GM21526 (cell line): ENCODE data around the gene NUDT1.
A peak's percentile ranks its signal among the peaks of the same experiment; 100 is the strongest.

Experiments used
- ATAC-seq: cut with Tn5 transposase; IDR thresholded peaks from one replicate; pipeline ENCODE4 v1.9.1; 2021; ENCODE audit warnings: moderate library complexity; ENCODE audit not compliant: unreplicated experiment, low FRiP score

The NUDT1 gene

GRCh38 chr7:2222516-2222915 is 19.5 kb upstream of the NUDT1 start:
- no peak for ATAC-seq

DNA sequence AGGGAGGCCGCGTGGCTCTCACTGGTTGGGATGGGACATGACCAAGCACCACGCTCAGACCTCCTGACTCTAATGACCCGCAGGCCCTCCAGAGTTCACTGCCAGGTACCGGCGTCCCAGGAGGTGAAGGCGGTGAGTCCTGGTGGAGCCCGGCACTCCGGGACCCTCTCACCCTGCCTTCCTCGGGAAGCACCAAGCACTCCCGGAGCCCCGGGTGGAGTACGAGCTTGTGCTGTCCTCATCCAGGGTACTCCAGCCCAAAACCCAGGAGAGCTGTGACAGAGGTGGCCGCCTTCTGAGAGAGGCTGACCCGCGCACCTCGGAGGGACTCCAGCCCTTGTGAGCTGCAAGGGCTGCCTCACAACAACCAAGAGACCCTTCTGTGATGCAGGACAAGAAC is 18.7 kb upstream of the NUDT1 start:
- no peak for ATAC-seq

- ATAC-seq, result no peak
Observed at GRCh38 chr7:2224491-2224928, 17.5 kb upstream of the NUDT1 start.

GRCh38 chr7:2224934-2225333 is 17.1 kb upstream of the NUDT1 start:
- no peak for ATAC-seq

DNA sequence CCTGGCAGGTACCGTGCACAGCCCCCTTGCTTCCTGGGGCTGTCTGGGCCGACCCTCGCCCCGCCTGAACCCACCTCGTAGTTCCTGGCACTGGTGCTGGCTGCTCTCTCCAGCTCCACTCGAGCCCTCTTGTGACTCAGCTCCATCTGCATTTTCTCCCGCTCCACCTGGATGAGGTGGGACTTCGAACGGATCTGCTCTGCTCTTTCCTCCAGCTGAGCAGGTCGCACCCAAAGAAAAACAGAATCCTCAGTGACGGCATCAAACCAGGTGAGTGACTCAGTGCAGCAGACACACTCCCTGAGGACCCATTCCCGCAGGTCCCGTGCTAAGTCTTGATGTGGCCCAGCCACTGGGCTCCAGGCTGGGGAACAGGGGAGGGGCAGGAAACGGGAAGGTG is 16.7 kb upstream of the NUDT1 start:
- ATAC-seq, result no peak

DNA sequence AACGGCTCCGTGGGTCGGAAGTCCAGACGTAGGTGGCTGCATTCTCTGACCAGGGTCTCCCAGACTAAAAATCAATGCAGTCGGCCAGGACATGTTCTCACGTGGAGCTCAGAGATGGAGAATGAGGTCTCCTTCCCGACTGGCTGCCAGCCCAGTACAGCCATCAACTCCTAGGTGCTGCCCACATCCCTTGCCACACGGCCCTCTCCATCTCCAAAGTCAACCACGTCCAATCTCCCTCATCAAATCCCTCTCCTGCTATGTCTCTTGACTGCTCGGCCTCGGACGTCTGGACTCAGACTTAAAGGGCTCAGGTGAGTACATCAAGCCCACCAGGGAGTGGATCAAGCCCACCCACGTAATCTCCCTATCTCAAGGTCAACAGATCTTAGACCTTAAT is 16.2 kb upstream of the NUDT1 start:
- ATAC-seq, result no peak

DNA sequence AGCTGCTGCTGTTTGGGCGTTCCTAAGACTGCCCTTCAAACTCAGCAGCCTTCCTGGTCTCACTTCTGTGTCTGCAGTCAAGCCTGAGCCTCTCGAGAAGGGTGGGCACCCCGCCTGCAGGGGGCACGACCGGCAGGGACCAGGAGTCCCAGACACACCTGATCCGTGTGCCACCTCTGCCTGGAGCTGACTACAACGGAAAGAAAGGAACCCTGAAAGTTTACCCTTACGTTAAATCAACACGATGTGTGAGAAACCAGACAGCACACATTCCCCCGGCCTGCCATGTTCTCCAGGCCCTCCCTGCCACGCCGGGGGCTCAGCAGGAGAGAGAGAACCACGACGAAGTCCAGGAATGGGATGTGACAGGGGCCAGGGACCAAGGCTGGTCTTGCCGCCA is 14.3 kb upstream of the NUDT1 start:
- no peak for ATAC-seq

- ATAC-seq, result no peak
Observed at GRCh38 chr7:2228921-2229320, 13.1 kb upstream of the NUDT1 start.

DNA sequence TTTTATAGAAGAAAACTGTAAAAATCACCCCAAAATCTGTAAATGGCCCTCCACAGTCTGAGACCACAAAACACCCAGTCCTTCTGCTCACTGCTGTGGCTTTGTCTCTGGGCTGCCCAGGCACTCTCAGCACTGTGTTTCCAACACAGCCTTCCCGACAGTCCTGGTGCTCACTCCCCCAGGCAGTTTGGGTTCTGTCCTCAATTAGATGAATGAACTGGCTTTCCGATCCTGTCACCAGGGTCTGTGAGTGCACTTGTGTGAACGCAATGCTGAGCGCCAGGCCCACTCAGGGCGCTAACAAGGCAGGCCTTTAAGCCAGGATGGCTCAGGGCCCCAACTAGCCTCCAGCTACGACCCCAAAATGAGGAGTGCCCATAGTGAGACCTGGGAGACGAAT is 12.6 kb upstream of the NUDT1 start:
- no peak for ATAC-seq

- no peak for ATAC-seq
Observed at GRCh38 chr7:2230226-2230625, 11.8 kb upstream of the NUDT1 start.

- ATAC-seq, result no peak
Observed at GRCh38 chr7:2230882-2231281, 11.1 kb upstream of the NUDT1 start.

DNA sequence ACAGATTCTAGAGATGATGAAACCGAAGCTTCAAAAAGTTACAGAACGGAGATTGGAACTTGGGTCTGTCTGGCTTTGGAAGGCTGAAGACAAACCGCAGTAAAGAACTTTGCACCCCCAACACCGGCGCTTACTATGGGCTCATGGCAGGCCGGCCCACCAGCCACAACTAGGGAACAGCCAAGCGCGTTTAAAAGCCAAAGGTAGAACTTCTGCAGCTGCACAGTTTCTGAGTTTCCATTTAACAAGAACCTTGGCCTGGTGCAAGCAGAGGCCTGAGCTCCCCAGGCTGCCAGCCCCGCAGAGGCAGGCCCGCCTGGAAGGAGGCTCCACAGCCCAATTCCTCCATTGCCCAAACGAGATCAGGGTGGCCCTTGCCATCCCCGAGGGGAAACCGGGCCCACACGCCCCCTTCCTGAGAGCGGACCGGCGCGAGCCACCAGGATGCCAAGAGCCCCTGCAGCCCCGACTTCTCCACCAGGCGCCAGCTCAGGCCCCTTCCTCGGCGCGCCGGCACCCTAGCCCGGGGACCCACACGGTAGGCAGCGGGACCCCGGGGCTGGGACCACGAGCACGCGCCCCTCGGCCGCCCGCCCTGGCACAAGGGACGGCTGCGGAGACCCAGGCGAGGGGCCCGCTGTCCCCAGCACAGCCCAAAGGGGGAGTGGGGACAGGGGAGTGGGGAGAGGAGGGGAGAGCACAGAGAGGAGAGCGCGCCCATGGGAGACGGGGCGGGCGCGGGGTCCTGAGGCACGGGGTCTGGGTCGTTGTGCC is 9.8 kb upstream of the NUDT1 start:
- peak; percentile 39 for ATAC-seq

- peak; percentile 58 for ATAC-seq
Observed at GRCh38 chr7:2232766-2233520, 9.1 kb upstream of the NUDT1 start, which contains the start of gene MAD1L1. Gene MAD1L1 (minus strand): TSS chr7:2232945. CDS start chr7:2230133, 2,812 bp downstream.

DNA sequence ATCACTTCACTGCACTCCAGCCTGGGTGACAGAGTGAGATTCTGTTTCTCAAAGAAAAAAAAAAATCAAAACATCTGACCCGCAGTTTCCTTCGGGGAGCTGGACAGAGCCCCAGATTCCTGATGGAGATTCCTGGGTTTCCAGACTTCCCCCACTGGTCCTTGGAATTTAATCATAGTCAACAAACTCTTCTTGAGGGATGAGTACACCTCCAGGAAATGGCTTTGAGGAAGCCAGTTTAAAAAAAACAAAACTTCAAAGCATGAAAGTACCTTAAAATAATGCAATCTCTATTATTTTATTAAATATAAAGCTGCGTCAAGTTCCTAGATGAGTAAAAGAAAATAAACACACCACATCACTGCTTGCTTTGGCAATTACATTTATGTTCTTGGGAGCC is 8.1 kb upstream of the NUDT1 start:
- no peak for ATAC-seq

DNA sequence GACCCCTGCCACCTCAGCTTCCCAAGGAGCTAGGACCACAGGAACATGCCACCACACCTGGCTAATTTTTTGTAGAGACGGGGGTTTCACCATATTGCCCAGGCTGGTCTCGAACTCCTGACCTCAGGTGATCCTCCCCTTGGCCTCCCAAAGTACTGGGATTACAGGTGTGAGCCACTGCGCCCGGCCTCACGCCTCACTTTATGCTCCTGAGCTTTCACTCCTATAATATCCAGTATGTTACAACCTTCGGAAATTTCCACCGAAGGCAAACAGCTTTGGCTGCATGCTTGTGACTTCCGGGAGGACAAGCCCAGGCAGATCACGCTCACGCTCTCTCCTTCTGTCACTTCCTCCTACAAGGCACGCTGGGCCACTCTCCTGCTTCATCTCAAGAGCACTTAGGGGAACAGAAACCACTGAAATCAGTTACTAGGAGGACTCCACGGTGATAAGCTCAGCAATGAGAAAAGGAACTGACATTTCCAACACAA is 4.9 kb upstream of the NUDT1 start:
- peak; percentile 60 for ATAC-seq

- no peak for ATAC-seq
Observed at GRCh38 chr7:2239242-2239641, 2.8 kb upstream of the NUDT1 start.

- ATAC-seq, result peak; percentile 17
Observed at GRCh38 chr7:2242541-2243429, 759 bp downstream of the NUDT1 start.

DNA sequence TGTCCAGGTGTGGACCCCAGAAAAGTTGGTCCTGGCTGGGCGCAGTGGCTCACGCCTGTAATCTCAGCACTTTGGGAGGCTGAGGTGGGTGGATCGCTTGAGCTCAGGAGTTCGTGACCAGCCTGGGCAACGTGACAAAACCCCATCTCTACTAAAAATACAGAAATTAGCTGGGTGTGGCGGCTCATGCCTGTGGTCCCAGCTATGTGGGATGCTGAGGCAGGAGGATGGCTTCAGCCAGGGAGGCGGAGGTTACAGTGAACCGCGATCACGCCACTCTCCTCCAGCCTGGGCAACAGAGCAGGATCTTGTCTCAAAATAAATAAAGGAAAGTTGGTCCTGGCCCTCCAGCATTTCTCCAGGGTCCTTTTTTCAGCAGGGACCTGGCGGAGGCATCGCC is 1.4 kb downstream of the NUDT1 start:
- ATAC-seq, result no peak

DNA sequence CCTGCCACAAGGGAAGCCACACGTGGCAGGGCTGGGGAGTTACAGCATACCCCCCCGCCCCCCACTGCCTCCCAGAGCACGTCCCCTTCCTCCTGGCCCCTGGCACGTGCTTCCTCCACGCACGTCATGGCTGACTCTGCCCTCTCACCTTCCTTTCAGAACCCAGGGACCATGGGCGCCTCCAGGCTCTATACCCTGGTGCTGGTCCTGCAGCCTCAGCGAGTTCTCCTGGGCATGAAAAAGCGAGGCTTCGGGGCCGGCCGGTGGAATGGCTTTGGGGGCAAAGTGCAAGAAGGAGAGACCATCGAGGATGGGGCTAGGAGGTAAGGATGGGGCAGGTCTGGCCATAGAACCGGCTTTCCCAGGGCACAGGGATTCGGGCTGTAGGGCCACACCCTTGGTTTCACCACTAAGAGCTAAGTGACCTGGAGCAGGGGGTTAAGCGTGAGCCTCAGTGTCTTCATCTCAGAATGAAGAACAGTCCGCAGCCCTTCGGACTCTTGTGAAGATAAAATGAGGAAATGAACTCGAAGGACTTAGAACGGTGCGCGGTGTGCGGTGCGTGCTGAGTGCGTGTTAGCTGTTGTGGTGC is 2.5 kb downstream of the NUDT1 start:
- ATAC-seq, result no peak

DNA sequence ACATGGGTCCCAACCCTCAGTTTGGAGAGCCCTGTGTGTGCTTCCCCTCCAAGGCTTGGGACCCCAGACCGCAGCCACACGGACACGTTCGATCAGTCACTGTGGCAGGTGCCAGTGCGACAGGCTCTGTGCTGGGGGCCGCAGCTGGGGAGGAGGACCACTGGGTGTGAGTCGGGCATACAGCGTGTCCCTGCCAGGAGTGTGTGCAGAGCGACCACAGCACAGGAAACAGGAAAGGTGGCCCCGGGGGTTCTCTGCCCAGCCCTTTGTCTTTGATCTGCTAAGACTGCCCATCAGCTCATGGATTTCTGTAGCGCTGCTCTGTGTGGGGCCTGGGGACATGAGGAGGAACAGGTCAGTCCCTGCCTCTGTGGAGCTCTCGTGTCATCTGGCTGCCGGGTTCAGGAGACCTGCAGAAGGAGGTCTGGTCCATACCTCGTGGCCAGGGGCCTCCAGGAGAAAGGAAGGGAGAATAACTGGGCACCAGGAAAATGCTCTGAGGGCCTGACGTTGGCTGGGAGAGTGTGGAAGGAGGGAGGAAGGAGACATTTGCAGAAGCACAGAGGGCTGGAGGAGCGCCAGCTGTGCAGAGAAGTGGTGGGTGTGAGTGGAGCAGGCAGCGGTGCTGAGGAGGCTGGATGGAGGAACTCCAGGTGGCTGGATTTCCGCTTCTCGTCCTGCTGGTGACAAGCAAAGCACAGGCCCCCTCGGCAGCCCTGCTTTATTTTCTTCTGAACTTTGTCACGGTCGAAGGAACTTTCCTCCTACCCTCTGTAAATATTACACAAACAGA is 4.1 kb downstream of the NUDT1 start:
- no peak for ATAC-seq
